Stimulated activated CD4-positive, alpha-beta T cell treated with anti-CD3 and anti-CD28 coated beads, Interleukin-1b, Interleukin-23, amount 100 ng/mL, for 48 hours (primary cell): Measurements from ENCODE around the gene EIF3CL.
"Not testable (repeated sequence)": the region's sequence is repeated elsewhere in the genome, so short reads cannot be mapped to it uniquely, and the experiment has no call there.

Source experiments
- DNase-seq: peaks from one replicate; pipeline ENCODE4 v3.0.0-alpha.2; 2020

Gene EIF3CL

GRCh38 chr16:28363408-28363807 is 40.2 kb downstream of the EIF3CL start, which contains the start of gene NPIPB6:
Gene NPIPB6 (minus strand): TSS chr16:28363508. CDS start chr16:28362822, 686 bp downstream.
- not testable (repeated sequence) for DNase-seq

GRCh38 chr16:28362600-28362999 is 41.0 kb downstream of the EIF3CL start:
- not testable (repeated sequence) for DNase-seq

- not testable (repeated sequence) for DNase-seq
Observed at GRCh38 chr16:28338230-28338629, 65.4 kb downstream of the EIF3CL start.

GRCh38 chr16:28336940-28337710 is 66.5 kb downstream of the EIF3CL start:
- not testable (repeated sequence) for DNase-seq

GRCh38 chr16:28335678-28336077 is 68.0 kb downstream of the EIF3CL start:
- DNase-seq: not testable (repeated sequence)

GRCh38 chr16:28332632-28333031 is 71.0 kb downstream of the EIF3CL start:
- not testable (repeated sequence) for DNase-seq

GRCh38 chr16:28330981-28331380 is 72.7 kb downstream of the EIF3CL start:
- DNase-seq: not testable (repeated sequence)

- DNase-seq: not testable (repeated sequence)
Observed at GRCh38 chr16:28330232-28330631, 73.4 kb downstream of the EIF3CL start.
